ENCODE data around the gene LEP.
"Not testable (repeated sequence)": the region's sequence is repeated elsewhere in the genome, so short reads cannot be mapped to it uniquely, and the experiment has no call there.

Gene LEP

DNA sequence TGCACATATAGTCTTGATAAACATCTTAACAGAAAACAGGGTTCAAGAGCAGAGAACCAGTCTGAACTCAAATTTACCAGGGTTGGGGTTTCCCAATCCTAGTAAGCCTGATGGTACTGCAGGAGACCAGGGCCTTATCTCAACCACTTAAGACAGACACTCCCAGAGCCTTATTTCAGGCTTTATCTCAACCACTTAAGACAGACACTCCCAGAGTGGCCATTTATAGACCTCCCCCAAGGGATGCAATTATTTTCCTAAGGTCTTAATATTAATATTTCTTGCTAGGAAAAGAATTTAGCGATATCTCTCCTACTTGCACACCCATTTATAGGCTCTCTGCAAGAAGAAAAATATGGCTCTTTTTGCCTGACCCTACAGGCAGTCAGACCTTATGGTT is 39.4 kb downstream of the LEP start:
- H3K27ac ChIP-seq (ENCODE audit: low read length); H3K4me1 ChIP-seq (ENCODE audit: insufficient read depth, low read length); H3K9me3 ChIP-seq (ENCODE audit: insufficient read depth, low read depth, low read length); H3K9ac ChIP-seq (ENCODE audit: low read depth, low read length); H3K4me3 ChIP-seq (ENCODE audit: low read length); H3K27me3 ChIP-seq (ENCODE audit: insufficient read depth, low read length); H3K36me3 ChIP-seq (ENCODE audit: insufficient read depth, low read depth, low read length): not testable (repeated sequence)

DNA sequence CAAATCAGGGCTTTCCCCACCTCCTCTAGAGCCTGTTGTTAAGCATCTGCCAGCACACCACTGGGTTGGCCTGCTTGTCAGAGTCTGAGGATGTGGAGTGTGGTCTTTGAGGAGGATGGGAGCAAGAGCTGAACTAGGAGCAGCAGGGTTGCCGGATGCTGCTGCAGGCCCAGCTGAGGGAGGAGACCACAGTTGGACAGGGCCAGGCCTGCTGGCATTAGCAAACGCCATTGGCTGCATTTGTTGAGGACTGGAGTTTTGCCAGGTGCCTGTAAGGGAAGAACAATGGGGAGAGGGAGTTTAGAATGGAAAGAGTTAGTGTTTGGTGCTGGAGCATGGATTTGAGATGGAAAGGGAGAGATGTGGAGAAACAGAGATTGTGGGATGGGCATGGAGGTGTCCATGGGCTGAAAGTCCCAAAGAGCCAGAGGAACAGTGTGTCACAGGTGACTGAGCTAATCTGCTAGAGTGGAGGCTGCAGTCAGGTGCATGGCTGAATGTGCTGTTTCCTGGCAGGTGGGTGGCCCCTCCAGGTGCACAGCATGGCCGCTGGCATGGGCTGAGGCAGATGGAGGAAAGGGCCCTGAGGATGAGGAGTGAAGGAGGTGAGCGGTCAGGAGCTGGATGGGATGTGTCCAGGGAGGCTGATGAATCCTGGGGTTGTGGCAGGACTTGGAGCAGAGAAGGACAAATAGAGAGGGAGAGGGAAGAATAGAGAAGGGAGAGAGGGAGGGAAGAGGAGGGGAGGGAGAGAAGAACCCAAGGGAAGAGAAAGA is 40.7 kb downstream of the LEP start:
- Histone ChIP-seq H3K36me3 (ENCODE audit: insufficient read depth, low read depth, low read length) (no peaks in the 10 kb centered on the region), H3K4me1 (ENCODE audit: insufficient read depth, low read length) (no peaks in the 10 kb centered on the region), H3K9me3 (ENCODE audit: insufficient read depth, low read depth, low read length) (peaks cover 3% of the 10 kb centered on the region; the same call in 1 of the 2 replicates), H3K27ac (ENCODE audit: low read length) (no peak overlapping the region), H3K9ac (ENCODE audit: low read depth, low read length) (no peak overlapping the region), H3K27me3 (ENCODE audit: insufficient read depth, low read length) (no peaks in the 10 kb centered on the region), H3K4me3 (ENCODE audit: low read length) (no peak overlapping the region)

DNA sequence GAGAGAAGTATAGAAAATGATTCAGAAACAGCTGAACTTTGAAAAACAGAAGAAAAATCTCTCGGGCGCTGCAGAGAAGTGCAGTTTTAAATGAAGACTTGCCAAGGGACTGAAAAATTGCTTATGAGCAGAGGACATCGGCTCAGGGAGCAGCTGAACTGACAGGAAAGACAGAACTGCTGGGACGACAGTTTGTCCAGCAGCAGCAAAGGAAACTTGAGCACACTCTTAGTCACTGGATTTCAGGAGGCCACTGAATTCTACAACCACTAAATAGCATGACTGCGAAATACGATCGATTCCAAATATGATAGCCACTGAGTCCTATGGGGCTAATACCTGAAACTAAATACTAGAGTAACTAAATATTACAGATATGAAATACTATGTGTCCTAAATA is 43.0 kb downstream of the LEP start:
- no peak overlapping the region for H3K9ac ChIP-seq (ENCODE audit: low read depth, low read length)
- H3K27ac ChIP-seq (ENCODE audit: low read length): no peak overlapping the region
- no peaks in the 10 kb centered on the region for H3K4me1 ChIP-seq (ENCODE audit: insufficient read depth, low read length)
- no peak overlapping the region for H3K4me3 ChIP-seq (ENCODE audit: low read length)
- no peaks in the 10 kb centered on the region for H3K36me3 ChIP-seq (ENCODE audit: insufficient read depth, low read depth, low read length)
- H3K27me3 ChIP-seq (ENCODE audit: insufficient read depth, low read length): no peaks in the 10 kb centered on the region
- peaks cover 1% of the 10 kb centered on the region; the same call in 1 of the 2 replicates for H3K9me3 ChIP-seq (ENCODE audit: insufficient read depth, low read depth, low read length)

DNA sequence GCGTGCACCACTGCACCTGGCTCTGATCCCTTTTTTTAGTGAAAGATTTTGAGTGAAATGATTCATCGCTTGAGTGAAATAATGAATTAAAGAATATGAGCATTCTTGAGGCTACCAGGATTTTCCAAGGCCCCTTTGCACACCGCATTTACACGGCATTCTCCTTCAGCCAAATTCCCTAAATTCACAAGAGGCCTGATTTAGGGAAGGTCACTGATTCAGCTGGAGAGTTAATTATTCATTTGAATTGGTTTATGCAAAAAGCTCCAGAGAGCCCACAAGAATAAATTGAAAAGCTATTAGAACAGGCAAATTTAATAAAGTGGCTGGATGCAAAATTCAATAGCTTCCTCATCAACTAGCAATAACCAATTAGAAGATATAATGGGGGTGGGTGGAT is 46.5 kb downstream of the LEP start:
- Histone ChIP-seq H3K36me3 (ENCODE audit: insufficient read depth, low read depth, low read length) (peaks cover 3% of the 10 kb centered on the region; the same call in 1 of the 2 replicates), H3K4me1 (ENCODE audit: insufficient read depth, low read length) (no peaks in the 10 kb centered on the region), H3K27ac (ENCODE audit: low read length) (no peak overlapping the region), H3K9me3 (ENCODE audit: insufficient read depth, low read depth, low read length) (peaks cover 10% of the 10 kb centered on the region), H3K27me3 (ENCODE audit: insufficient read depth, low read length) (no peaks in the 10 kb centered on the region), H3K9ac (ENCODE audit: low read depth, low read length) (no peak overlapping the region), H3K4me3 (ENCODE audit: low read length) (no peak overlapping the region)

DNA sequence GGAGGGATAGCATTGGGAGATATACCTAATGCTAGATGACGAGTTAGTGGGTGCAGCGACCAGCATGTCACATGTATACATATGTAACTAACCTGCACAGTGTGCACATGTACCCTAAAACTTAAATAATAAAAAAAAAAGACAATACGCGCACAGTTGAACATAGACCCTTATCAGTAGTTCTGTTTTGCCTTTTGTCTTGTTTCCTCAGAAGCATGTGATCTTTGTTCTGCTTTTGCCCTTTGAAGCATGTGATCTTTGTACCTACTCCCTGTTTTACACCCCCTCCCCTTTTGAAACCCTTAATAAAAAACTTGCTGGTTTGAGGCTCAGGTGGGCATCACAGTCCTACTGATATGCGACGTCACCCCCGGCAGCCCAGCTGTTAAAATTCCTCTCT is 56.9 kb downstream of the LEP start:
- peaks cover 32% of the 10 kb centered on the region; the same call in 1 of the 2 replicates for H3K4me1 ChIP-seq (ENCODE audit: insufficient read depth, low read length)
- not testable (repeated sequence) for H3K9ac ChIP-seq (ENCODE audit: low read depth, low read length); H3K36me3 ChIP-seq (ENCODE audit: insufficient read depth, low read depth, low read length); H3K27ac ChIP-seq (ENCODE audit: low read length); H3K9me3 ChIP-seq (ENCODE audit: insufficient read depth, low read depth, low read length); H3K27me3 ChIP-seq (ENCODE audit: insufficient read depth, low read length); H3K4me3 ChIP-seq (ENCODE audit: low read length)

DNA sequence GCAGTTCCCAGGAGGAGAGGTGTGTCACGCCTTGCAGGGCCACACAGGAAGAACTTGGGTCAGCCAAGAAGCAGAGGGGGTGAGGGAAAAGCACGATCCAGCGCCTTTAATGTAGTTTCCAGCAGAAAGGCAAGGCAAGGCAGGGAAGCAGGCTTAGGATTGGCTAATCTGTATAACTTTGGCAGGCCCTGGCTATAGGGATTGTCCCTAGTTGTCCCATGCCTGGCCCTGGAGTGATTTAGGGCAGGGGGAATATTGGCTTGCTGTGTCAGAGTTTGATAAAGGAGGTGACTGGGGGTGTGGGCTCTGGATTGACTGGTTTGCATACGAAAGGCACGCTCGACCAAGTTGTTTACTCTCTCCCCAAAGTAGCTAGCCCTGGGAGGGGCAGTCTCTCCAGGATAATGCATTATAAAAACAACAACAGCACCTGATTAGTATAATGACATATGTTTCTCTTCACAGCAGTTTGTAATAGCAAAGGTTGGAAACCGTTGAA is 58.1 kb downstream of the LEP start:
- Histone ChIP-seq H3K27ac (ENCODE audit: low read length) (peak overlapping the region; percentile 85), H3K36me3 (ENCODE audit: insufficient read depth, low read depth, low read length) (peaks cover 10% of the 10 kb centered on the region; the same call in 1 of the 2 replicates), H3K4me3 (ENCODE audit: low read length) (peak overlapping the region; percentile 53), H3K4me1 (ENCODE audit: insufficient read depth, low read length) (peaks cover 32% of the 10 kb centered on the region; the same call in 1 of the 2 replicates), H3K9ac (ENCODE audit: low read depth, low read length) (peak overlapping the region; percentile 73; the same call in 1 of the 2 replicates), H3K9me3 (ENCODE audit: insufficient read depth, low read depth, low read length) (no peaks in the 10 kb centered on the region), H3K27me3 (ENCODE audit: insufficient read depth, low read length) (no peaks in the 10 kb centered on the region)

DNA sequence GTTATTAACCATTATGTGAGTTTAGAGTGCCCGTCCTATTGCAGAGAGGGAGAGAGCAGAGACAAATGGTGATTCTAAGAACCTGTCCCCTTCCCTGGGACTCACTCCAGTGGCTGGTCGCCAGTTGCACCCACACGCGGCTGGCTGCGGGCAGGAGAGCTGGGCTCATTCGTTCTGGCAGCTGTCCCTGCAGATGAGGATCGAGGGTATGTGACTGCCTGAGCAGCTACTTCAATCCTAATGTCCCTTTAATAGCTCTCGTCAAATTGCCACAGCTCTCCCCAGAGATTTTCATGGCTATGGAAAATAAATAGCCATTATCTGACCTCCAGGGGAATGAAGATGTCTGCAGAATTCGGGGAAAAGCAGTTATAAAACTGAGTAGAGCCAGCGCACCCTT is 61.1 kb downstream of the LEP start:
- H3K9ac ChIP-seq (ENCODE audit: low read depth, low read length): no peak overlapping the region
- H3K27ac ChIP-seq (ENCODE audit: low read length): no peak overlapping the region
- H3K4me3 ChIP-seq (ENCODE audit: low read length): no peak overlapping the region
- H3K9me3 ChIP-seq (ENCODE audit: insufficient read depth, low read depth, low read length): no peaks in the 10 kb centered on the region
- no peaks in the 10 kb centered on the region for H3K27me3 ChIP-seq (ENCODE audit: insufficient read depth, low read length)
- peaks cover 36% of the 10 kb centered on the region for H3K36me3 ChIP-seq (ENCODE audit: insufficient read depth, low read depth, low read length)
- H3K4me1 ChIP-seq (ENCODE audit: insufficient read depth, low read length): peaks cover 32% of the 10 kb centered on the region; the same call in 1 of the 2 replicates

GRCh38 chr7:128303133-128303532 is 62.1 kb downstream of the LEP start:
- Histone ChIP-seq H3K27ac (ENCODE audit: low read length) (no peak overlapping the region), H3K9ac (ENCODE audit: low read depth, low read length) (no peak overlapping the region), H3K27me3 (ENCODE audit: insufficient read depth, low read length) (no peaks in the 10 kb centered on the region), H3K4me3 (ENCODE audit: low read length) (no peak overlapping the region), H3K9me3 (ENCODE audit: insufficient read depth, low read depth, low read length) (no peaks in the 10 kb centered on the region), H3K4me1 (ENCODE audit: insufficient read depth, low read length) (peaks cover 31% of the 10 kb centered on the region; the same call in 1 of the 2 replicates), H3K36me3 (ENCODE audit: insufficient read depth, low read depth, low read length) (peaks cover 46% of the 10 kb centered on the region)

DNA sequence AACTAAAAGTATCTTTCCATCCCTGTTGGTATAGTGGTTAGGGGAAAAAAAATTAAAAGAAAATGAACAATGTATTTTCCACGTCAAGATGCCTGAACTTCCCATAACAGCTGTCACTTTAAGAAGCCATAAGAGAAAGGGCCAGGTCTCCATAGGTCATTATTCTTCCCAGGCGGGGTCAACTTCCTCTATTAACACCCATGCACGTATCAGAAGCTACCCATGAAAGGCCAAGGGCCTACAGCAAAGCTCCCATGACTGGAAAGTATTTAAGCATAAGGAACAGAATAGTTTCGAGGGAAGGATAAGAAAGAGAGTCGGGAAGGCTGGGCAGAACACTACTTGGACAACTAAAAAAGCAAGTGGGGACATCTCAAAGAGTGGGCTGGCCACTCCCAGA is 62.6 kb downstream of the LEP start:
- Histone ChIP-seq H3K27me3 (ENCODE audit: insufficient read depth, low read length) (no peaks in the 10 kb centered on the region), H3K9ac (ENCODE audit: low read depth, low read length) (no peak overlapping the region), H3K4me3 (ENCODE audit: low read length) (no peak overlapping the region), H3K9me3 (ENCODE audit: insufficient read depth, low read depth, low read length) (no peaks in the 10 kb centered on the region), H3K4me1 (ENCODE audit: insufficient read depth, low read length) (peaks cover 26% of the 10 kb centered on the region; the same call in 1 of the 2 replicates), H3K27ac (ENCODE audit: low read length) (no peak overlapping the region), H3K36me3 (ENCODE audit: insufficient read depth, low read depth, low read length) (peaks cover 50% of the 10 kb centered on the region)

DNA sequence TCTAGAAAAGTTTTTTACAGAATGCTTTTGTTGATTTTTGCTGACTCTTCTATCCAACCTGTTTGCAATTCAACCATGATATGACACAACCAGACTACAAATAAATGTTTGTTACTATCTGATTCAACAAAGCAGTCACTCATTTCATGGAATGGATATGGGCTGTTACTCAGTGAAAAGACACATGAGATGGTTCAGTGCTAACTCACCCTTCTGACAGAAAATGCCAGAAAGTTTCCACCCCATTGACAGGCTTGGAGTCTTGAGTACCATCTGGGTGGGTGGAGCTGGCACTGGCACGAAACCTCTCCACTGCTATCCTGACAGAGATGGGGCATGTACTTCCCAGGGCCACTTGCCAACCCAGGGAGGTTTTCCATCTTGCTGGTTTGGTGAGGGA is 63.1 kb downstream of the LEP start:
- Histone ChIP-seq H3K27ac (ENCODE audit: low read length) (no peak overlapping the region), H3K9me3 (ENCODE audit: insufficient read depth, low read depth, low read length) (no peaks in the 10 kb centered on the region), H3K4me1 (ENCODE audit: insufficient read depth, low read length) (peaks cover 21% of the 10 kb centered on the region; the same call in 1 of the 2 replicates), H3K4me3 (ENCODE audit: low read length) (no peak overlapping the region), H3K36me3 (ENCODE audit: insufficient read depth, low read depth, low read length) (peaks cover 55% of the 10 kb centered on the region), H3K27me3 (ENCODE audit: insufficient read depth, low read length) (no peaks in the 10 kb centered on the region), H3K9ac (ENCODE audit: low read depth, low read length) (no peak overlapping the region)

DNA sequence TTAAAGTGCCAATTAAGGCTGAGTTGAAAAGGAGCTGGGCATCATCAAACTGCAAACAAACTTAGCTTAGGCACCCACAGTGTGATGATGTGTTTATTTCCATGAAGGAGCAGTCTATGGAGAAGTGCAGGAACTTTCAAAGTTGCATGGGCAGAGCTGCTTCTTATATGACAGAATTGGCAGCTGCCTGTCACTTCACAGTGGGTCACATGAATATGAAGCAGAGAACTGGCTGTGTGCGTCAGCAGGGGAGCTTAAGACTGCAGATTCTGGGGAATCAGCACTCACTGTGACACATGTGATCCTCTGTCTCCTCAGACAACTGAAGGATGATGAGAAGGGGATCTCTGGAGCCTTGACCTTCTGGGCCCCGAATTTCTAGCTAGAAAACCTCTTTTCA is 66.0 kb downstream of the LEP start:
- H3K27ac ChIP-seq (ENCODE audit: low read length): no peak overlapping the region
- H3K36me3 ChIP-seq (ENCODE audit: insufficient read depth, low read depth, low read length): peaks cover 84% of the 10 kb centered on the region
- H3K4me3 ChIP-seq (ENCODE audit: low read length): no peak overlapping the region
- no peak overlapping the region for H3K9ac ChIP-seq (ENCODE audit: low read depth, low read length)
- no peaks in the 10 kb centered on the region for H3K9me3 ChIP-seq (ENCODE audit: insufficient read depth, low read depth, low read length)
- no peaks in the 10 kb centered on the region for H3K4me1 ChIP-seq (ENCODE audit: insufficient read depth, low read length)
- H3K27me3 ChIP-seq (ENCODE audit: insufficient read depth, low read length): no peaks in the 10 kb centered on the region

All from iPS-20b (cell line).